Prostate gland (tissue), 2 donors: ENCODE measurements around the gene PHEX.

Experiments
- POLR2A ChIP-seq: fragments of 450-650 bp; IDR thresholded peaks from one replicate; pipeline ENCODE4 v1.6.1; 2016; ENCODE audit warnings: antibody characterized with exemption, mild to moderate bottlenecking
- POLR2AphosphoS5 ChIP-seq: sonication (generic); formaldehyde crosslinking; IDR thresholded peaks from one replicate; pipeline ENCODE4 v1.6.1; 2017; ENCODE audit warnings: antibody characterized with exemption
- TF ChIP-seq, protein P1 (sequence below), 4 experiments: fragments of 200-600 bp in 2 of 4; fragments of 450-650 bp in 2 of 4; sonication (generic) in 2 of 4; IDR thresholded peaks; 1 replicate in 3 of 4; 2 replicates in 1 of 4; pipeline ENCODE4 v1.5.1; 2016 to 2019; ENCODE audit warnings: antibody characterized with exemption in 4 of 4, mild to moderate bottlenecking in 2 of 4, moderate library complexity in 2 of 4

DNA sequence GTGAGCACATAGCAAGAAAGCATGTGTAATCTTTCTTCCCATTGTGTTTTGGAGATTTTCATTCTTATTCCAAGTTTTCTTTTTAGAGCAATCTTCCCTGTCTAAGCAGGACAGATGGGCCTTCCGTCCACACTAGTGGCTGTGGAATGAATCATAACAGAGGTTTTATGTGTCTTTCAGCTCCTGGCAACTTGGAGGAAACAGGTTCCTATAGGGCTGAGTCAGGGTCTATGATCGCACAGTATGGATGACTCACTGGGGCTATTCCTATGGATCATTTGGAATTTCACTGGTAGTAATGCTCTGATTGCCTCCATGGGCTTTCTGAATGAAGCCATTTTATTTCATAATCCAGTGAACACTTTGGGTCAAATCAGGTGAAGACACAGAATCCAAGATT, 188.8 kb downstream of the PHEX start:
- TF ChIP-seq, protein P1, sequence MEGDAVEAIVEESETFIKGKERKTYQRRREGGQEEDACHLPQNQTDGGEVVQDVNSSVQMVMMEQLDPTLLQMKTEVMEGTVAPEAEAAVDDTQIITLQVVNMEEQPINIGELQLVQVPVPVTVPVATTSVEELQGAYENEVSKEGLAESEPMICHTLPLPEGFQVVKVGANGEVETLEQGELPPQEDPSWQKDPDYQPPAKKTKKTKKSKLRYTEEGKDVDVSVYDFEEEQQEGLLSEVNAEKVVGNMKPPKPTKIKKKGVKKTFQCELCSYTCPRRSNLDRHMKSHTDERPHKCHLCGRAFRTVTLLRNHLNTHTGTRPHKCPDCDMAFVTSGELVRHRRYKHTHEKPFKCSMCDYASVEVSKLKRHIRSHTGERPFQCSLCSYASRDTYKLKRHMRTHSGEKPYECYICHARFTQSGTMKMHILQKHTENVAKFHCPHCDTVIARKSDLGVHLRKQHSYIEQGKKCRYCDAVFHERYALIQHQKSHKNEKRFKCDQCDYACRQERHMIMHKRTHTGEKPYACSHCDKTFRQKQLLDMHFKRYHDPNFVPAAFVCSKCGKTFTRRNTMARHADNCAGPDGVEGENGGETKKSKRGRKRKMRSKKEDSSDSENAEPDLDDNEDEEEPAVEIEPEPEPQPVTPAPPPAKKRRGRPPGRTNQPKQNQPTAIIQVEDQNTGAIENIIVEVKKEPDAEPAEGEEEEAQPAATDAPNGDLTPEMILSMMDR (IDR thresholded peaks at IDR 0.05), result no peak
- TF ChIP-seq POLR2AphosphoS5, result no peak
- TF ChIP-seq POLR2A, result no peak
